Mucosa of descending colon (tissue), 3 donors: ENCODE measurements around the gene OR14A2. TPM values are rescaled to one million over a fixed set of nuclear protein-coding genes. Genes with fewer than 3 reads are reported as not detected.

Experiments
- ATAC-seq: fragments of 200-7000 bp; cut with Tn5 transposase; one replicate; pipeline ENCODE4 v1.9.1; 2020; ENCODE audit warnings: mild to moderate bottlenecking, moderate library complexity
- DNase-seq, 3 donors: peaks; one replicate each; pipeline ENCODE4 v3.0.0-alpha.2; 2020
- H3K36me3 ChIP-seq: fragments of 200-600 bp; one replicate; pipeline ENCODE4 v1.8.0; 2021; ENCODE audit warnings: low read depth, mild to moderate bottlenecking
- H3K4me1 ChIP-seq: fragments of 200-600 bp; one replicate; pipeline ENCODE4 v1.8.0; 2021; ENCODE audit warnings: low read depth, mild to moderate bottlenecking
- H3K4me3 ChIP-seq: fragments of 200-600 bp; one replicate; pipeline ENCODE4 v1.8.0; 2021; ENCODE audit warnings: mild to moderate bottlenecking
- H3K9me3 ChIP-seq: fragments of 200-600 bp; one replicate; pipeline ENCODE4 v1.8.0; 2021; ENCODE audit warnings: mild to moderate bottlenecking
- CTCF ChIP-seq: fragments of 200-600 bp; IDR thresholded peaks from one replicate; pipeline ENCODE4 v1.8.0; 2022; ENCODE audit warnings: antibody characterized with exemption, mild to moderate bottlenecking
- intact Hi-C, 2 donors: fragments of 100-400 bp; cut with DNase I in 1 of 2; cut with micrococcal nuclease in 1 of 2; formaldehyde crosslinking; loops; one replicate each; pipeline versions ENCODE4 v1.11.0 to v1.11.1; 2022; cut with DNase I, micrococcal nuclease
- total RNA-seq, 3 donors: library from RNA; stranded (reverse); fragmentation: NEBNext Ultra II Directional in 2 of 3; extraction: Animal tissue kit (Norgen Biotek cat#: 25700) in 2 of 3; gene quantifications; one replicate each; pipeline versions ENCODE4 v1.2.1 to v1.2.4, GENCODE V29; 2021 to 2023
- donor health status: DM: no; HTN: no; CAD: no; lungs with moderate emphysema.
- donor health status: DM: no; HTN: no; CAD: no.
- donor health status: DM: no; HTN: yes; CAD: no.

OR14A2 gene
- total RNA-seq, 3 donors from 2014 or later = not detected

- no peaks in the 10 kb centered on the region for H3K9me3 ChIP-seq
- H3K4me3 ChIP-seq = no peak overlapping the region
- no peaks in the 10 kb centered on the region for H3K36me3 ChIP-seq
- no peak for TF ChIP-seq CTCF
- DNase-seq (no peak), ATAC-seq (no peak)
- H3K4me1 ChIP-seq = no peaks in the 10 kb centered on the region
- intact Hi-C loops = no loop called here
These were observed 67.8 kb downstream of the OR14A2 start for GRCh38 chr1:247680171-247680570.

GRCh38 chr1:247679639-247680038 is 68.3 kb downstream of the OR14A2 start, which contains the start of gene OR13G1:
Gene OR13G1 (minus strand): TSS chr1:247679739. CDS start chr1:247673041, 6,698 bp downstream.
- H3K4me1 ChIP-seq = no peaks in the 10 kb centered on the region
- TF ChIP-seq CTCF = no peak
- H3K36me3 ChIP-seq = no peaks in the 10 kb centered on the region
- no peak for ATAC-seq
- no peaks in the 10 kb centered on the region for H3K9me3 ChIP-seq
- DNase-seq = no peak
- intact Hi-C loops = no loop called here
- no peak within 1 kb of the TSS for H3K4me3 ChIP-seq

Other genes with a start within 250 kb of the OR14A2 start
- not detected for gene OR2C3, start 211.7 kb downstream of the OR14A2 start, total RNA-seq
- gene GCSAML, start 199.0 kb downstream of the OR14A2 start, total RNA-seq = 1 to 10 TPM in 1 of 3 donors, under 1 TPM in 2; 0.32 to 1.3 (median 0.89) TPM
- not detected for gene OR2G2, start 159.8 kb downstream of the OR14A2 start, total RNA-seq
- gene OR2G3, start 142.6 kb downstream of the OR14A2 start, total RNA-seq = not detected
- gene OR13G1, start 68.4 kb downstream of the OR14A2 start, total RNA-seq = not detected
- not detected for gene OR6F1, start 31.5 kb downstream of the OR14A2 start, total RNA-seq
- under 1 TPM in 1 of 3 donors, not detected in 2; 0.32 TPM for gene OR14K1, start 9.5 kb downstream of the OR14A2 start, total RNA-seq
- gene OR1C1, start 12.4 kb upstream of the OR14A2 start, total RNA-seq = not detected
- gene OR14A16, start 76.0 kb upstream of the OR14A2 start, total RNA-seq = not detected
- not detected for gene OR11L1, start 93.8 kb upstream of the OR14A2 start, total RNA-seq
- 1 to 10 TPM; 1.2 to 2.5 (median 1.5) TPM for gene TRIM58, start 109.0 kb upstream of the OR14A2 start, total RNA-seq
- gene OR2W3, start 147.4 kb upstream of the OR14A2 start, total RNA-seq = 1 to 10 TPM in 1 of 3 donors, under 1 TPM in 2; 0.52 to 1.2 (median 0.53) TPM
- not detected for gene OR2T8, start 172.1 kb upstream of the OR14A2 start, total RNA-seq
- gene OR2AJ1, start 176.7 kb upstream of the OR14A2 start, total RNA-seq = not detected
- not detected for gene OR2L8, start 200.7 kb upstream of the OR14A2 start, total RNA-seq
- not detected for gene OR2AK2, start 217.1 kb upstream of the OR14A2 start, total RNA-seq